Endothelial cell (in vitro differentiated cells): ENCODE measurements around the gene HABP4. TPM values are rescaled to one million over a fixed set of nuclear protein-coding genes. Genes with fewer than 3 reads are reported as not detected.

Experiments used
- DNase-seq: peaks from one replicate; pipeline ENCODE4 v3.0.0; 2021; ENCODE audit warnings: low spot score
- H3K27ac Mint-ChIP-seq: one replicate; pipeline ENCODE4 v1.8.0; 2021; ENCODE audit warnings: mixed read lengths, inconsistent platforms; ENCODE audit not compliant: unreplicated experiment
- H3K27me3 Mint-ChIP-seq: one replicate; pipeline ENCODE4 v1.8.0; 2021; ENCODE audit warnings: mild to moderate bottlenecking, moderate library complexity, mixed read lengths, inconsistent platforms; ENCODE audit not compliant: unreplicated experiment
- H3K36me3 Mint-ChIP-seq: one replicate; pipeline ENCODE4 v1.8.0; 2021; ENCODE audit warnings: mild to moderate bottlenecking, low read depth, mixed read lengths, inconsistent platforms; ENCODE audit not compliant: unreplicated experiment
- H3K4me1 Mint-ChIP-seq: one replicate; pipeline ENCODE4 v1.8.0; 2021; ENCODE audit warnings: mild to moderate bottlenecking, mixed read lengths, inconsistent platforms; ENCODE audit not compliant: unreplicated experiment
- H3K4me3 Mint-ChIP-seq: one replicate; pipeline ENCODE4 v1.8.0; 2021; ENCODE audit warnings: mild to moderate bottlenecking, mixed read lengths, inconsistent platforms; ENCODE audit not compliant: unreplicated experiment
- H3K9me3 Mint-ChIP-seq: one replicate; pipeline ENCODE4 v1.8.0; 2021; ENCODE audit warnings: mixed read lengths, inconsistent platforms; ENCODE audit not compliant: unreplicated experiment
- total RNA-seq: library from RNA; stranded (reverse); fragmentation: NEBNext Ultra II Directional; extraction: Animal tissue kit (Norgen Biotek cat#: 25700); gene quantifications from one replicate; pipeline ENCODE4 v1.2.1, GENCODE V29; 2021; ENCODE audit not compliant: unreplicated experiment
- TF ChIP-seq, protein P1 (sequence below): fragments of 200-600 bp; sonication (generic); IDR thresholded peaks from one replicate; pipeline ENCODE4 v1.5.0; 2021; ENCODE audit warnings: antibody characterized with exemption; ENCODE audit not compliant: unreplicated experiment

Gene HABP4
- total RNA-seq, 1 donor from 2014 or later, result 7.5 TPM

DNA sequence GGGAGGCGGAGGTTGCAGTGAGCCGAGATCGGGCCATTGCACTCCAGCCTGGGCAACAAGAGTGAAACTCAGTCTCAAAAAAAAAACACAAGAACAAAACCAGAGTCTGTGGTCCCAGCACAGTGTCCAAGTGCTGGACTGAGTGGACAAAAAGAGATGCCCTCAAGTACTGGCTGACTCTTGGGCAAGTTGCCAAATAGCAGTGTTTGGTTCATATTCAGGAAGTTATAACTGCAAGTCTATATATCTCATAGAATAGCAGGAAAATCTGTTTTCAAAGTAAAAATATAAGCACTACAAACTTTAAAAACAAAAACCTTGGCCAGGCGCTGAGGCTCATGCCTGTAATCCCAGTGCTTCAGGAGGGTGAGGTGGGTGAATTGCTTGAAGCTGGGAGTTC, 7.3 kb downstream of the HABP4 start:
- Mint-ChIP-seq H3K4me1 (no peaks in the 10 kb centered on the region), H3K27me3 (no peaks in the 10 kb centered on the region), H3K9me3 (no peaks in the 10 kb centered on the region), H3K4me3 (no peak overlapping the region), H3K36me3 (peaks cover 3% of the 10 kb centered on the region), H3K27ac (no peak overlapping the region)
- TF ChIP-seq, protein P1, sequence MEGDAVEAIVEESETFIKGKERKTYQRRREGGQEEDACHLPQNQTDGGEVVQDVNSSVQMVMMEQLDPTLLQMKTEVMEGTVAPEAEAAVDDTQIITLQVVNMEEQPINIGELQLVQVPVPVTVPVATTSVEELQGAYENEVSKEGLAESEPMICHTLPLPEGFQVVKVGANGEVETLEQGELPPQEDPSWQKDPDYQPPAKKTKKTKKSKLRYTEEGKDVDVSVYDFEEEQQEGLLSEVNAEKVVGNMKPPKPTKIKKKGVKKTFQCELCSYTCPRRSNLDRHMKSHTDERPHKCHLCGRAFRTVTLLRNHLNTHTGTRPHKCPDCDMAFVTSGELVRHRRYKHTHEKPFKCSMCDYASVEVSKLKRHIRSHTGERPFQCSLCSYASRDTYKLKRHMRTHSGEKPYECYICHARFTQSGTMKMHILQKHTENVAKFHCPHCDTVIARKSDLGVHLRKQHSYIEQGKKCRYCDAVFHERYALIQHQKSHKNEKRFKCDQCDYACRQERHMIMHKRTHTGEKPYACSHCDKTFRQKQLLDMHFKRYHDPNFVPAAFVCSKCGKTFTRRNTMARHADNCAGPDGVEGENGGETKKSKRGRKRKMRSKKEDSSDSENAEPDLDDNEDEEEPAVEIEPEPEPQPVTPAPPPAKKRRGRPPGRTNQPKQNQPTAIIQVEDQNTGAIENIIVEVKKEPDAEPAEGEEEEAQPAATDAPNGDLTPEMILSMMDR, result no peak
- no peak for DNase-seq

DNA sequence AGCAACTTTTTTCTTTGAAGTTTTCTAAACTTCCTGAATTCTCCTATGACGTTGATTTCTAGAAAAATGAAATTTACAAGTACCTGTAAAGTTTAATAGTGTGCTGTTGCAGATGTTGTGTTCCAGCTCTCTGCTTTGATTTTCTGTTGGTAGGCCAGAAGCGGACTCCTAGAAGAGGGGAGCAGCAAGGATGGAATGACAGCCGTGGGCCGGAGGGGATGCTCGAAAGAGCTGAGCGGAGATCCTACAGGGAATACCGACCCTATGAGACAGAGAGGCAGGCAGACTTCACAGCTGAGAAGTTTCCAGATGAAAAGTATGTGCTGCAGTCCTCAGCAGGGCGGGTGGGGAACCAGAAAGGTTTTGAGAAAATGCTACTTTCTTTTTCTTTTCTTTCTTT, 8.3 kb downstream of the HABP4 start:
- H3K36me3 Mint-ChIP-seq, result peaks cover 3% of the 10 kb centered on the region
- H3K27ac Mint-ChIP-seq, result no peak overlapping the region
- DNase-seq, result no peak
- no peaks in the 10 kb centered on the region for H3K4me1 Mint-ChIP-seq
- H3K4me3 Mint-ChIP-seq, result no peak overlapping the region
- TF ChIP-seq, protein P1, result no peak
- no peaks in the 10 kb centered on the region for H3K9me3 Mint-ChIP-seq
- no peaks in the 10 kb centered on the region for H3K27me3 Mint-ChIP-seq

DNA sequence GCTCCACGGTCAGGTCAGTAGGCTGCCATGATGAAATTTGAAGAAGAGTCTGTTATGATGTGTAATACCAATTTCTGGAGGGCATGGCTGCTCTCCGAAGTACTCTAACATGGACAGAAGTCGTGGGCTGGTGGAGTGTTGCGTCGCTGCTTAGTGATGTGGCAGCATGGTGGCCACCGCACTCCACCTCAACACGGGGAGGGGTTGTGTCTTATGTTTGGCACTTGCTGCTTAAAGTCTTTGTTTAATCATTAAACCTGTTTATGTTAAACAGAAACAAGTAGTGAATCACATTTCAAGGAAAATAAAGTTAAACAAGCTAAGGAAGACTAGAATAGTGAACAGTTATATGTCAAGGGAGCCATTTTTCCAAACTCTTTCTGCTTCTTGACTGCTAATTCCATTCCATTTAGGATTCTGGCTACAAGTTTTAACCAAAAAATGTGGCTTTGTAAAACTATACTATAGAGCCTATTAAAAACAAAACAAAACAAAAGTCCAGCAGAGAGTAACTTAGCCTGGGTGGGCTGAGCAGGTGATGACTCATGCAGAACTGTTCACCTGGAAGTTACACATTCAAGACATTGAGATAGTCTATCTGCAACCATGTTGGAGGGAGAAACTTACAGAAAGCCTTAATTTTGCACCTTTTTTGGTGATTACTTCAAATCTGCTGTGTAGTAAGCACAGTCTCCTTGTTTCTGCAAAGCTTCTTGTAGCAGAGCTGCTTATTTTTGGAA, 9.5 kb downstream of the HABP4 start:
- peaks cover 3% of the 10 kb centered on the region for H3K36me3 Mint-ChIP-seq
- no peak for DNase-seq

DNA sequence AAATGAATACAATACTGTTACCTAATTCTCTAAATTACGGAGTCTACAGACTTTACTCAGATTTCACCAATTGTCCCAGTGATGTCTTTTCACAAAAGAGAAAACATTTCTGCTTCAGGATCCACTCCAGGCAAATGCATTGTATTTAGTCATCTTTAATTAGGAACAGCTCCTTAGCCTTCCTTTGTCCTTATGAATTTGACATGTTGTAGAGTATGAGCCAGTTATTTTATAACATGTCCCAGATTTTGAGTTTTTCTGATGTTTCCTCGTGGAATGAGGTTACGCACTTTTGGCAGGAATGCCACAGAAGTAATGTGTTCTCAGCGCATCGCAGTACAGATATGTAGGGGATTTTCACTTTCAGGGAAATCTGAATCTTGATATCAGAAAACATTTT, 10.5 kb downstream of the HABP4 start:
- H3K36me3 Mint-ChIP-seq, result peaks cover 3% of the 10 kb centered on the region
- no peak overlapping the region for H3K4me3 Mint-ChIP-seq
- TF ChIP-seq, protein P1, result no peak
- H3K27ac Mint-ChIP-seq, result no peak overlapping the region
- H3K4me1 Mint-ChIP-seq, result no peaks in the 10 kb centered on the region
- no peak for DNase-seq
- H3K9me3 Mint-ChIP-seq, result no peaks in the 10 kb centered on the region
- H3K27me3 Mint-ChIP-seq, result no peaks in the 10 kb centered on the region

More for the DNA sequence above, 9.5 kb downstream of the HABP4 start:
- Mint-ChIP-seq H3K9me3 (no peaks in the 10 kb centered on the region), H3K27ac (no peak overlapping the region), H3K4me3 (no peak overlapping the region), H3K27me3 (no peaks in the 10 kb centered on the region), H3K4me1 (no peaks in the 10 kb centered on the region)
- TF ChIP-seq, protein P1, result no peak

DNA sequence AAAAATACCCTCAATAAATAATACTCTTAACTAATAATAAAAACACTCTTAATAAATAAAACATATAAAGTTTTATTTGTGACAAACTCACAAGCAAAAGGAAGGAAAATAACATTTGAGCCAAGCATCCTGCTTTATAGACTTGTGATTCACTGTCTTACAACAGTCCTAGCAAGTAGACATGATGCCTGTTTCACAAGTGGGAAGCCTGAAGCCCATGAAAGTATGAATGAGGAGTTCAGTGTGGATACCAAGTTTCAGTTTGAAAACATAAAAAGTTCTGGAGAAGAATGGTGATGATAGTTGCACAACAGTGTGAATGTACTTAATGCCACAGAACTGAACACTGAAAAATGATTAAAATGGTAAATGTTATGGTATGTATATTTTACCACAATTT, 10.9 kb downstream of the HABP4 start:
- H3K9me3 Mint-ChIP-seq, result no peaks in the 10 kb centered on the region
- DNase-seq, result no peak
- TF ChIP-seq, protein P1, result no peak
- no peak overlapping the region for H3K27ac Mint-ChIP-seq
- peaks cover 6% of the 10 kb centered on the region for H3K36me3 Mint-ChIP-seq
- no peaks in the 10 kb centered on the region for H3K27me3 Mint-ChIP-seq
- no peak overlapping the region for H3K4me3 Mint-ChIP-seq
- no peaks in the 10 kb centered on the region for H3K4me1 Mint-ChIP-seq
